ENCODE results near the gene SCARB2.

- TF ChIP-seq CTCF (IDR thresholded peaks at IDR 0.05; ENCODE audit: extremely low read depth in 1 of 2, insufficient read depth in 1 of 2, low read depth in 1 of 2, low read length in 2 of 2) (no peak), EZH2 (IDR thresholded peaks at IDR 0.05; ENCODE audit: borderline replicate concordance, low read depth, low read length, severe bottlenecking) (no peak)
These were observed 38.3 kb downstream of the SCARB2 start for GRCh38 chr4:76175336-76175735.
